ENCODE data around the gene SPATA31D3.
"Not testable (repeated sequence)": the region's sequence is repeated elsewhere in the genome, so short reads cannot be mapped to it uniquely, and the experiment has no call there.

The SPATA31D3 gene

DNA sequence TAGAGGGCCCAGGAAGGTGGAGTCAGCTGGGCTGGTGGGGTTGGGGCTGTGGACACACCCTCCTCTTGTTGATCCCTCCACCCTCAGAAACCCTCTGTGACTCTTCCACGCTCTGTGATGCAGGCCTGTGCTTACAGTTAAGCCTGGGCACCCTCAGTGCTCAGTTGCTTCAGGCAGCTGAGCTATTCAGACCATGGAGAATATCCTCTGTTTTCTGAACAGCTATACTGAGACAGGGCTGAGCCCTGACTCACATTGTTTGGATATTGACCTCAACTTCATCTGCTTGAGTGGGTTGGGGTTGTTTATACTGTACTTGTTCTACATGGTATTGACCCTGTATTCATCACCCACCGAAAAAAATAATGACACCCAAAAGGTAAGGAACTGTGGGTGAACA, at the start of gene SPATA31D3:
Gene SPATA31D3, plus strand, starts transcription at position 108 of the 400 bp plus-strand sequence. Its CDS starts 86 bp downstream, at position 194.
- DNase-seq: not testable (repeated sequence)

DNA sequence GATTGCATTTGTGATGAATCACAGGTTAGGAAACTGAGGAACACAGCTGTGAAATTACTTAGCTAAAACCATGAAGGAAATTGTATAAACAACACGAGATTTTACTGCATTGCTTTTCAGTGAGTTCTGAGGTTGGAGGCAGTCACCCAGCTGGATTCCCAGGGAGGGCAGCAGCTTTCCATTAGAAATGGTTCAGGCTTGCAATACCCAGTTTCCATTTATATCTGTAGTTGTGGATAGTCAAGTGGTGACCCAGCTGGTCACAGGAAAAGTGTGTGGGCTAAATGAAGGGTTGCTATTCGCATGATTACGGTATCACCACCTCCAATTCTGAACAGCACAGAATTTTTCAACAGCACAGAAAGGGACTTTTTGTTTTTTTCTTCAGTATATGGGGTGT, 49.4 kb upstream of the SPATA31D3 start:
- no peak for DNase-seq

DNA sequence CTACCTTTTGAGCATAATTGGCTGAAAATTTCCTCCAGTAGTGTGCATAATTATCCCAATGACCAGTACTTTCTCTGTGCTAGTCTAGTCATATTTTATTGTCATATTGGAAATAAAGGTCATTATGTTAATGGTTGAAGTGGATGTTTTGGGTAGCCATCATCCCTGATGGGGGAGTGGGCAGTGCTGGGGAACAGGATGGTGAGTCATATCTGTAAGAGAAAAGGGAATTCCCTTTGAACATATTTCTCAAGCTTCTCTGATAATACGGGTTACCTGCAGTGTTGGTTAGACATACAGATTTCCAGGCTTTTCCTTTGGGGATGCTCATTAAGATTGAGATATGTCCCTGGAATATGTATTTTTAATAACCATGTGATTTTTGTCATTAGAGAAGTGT, 48.4 kb upstream of the SPATA31D3 start:
- DNase-seq: no peak

DNA sequence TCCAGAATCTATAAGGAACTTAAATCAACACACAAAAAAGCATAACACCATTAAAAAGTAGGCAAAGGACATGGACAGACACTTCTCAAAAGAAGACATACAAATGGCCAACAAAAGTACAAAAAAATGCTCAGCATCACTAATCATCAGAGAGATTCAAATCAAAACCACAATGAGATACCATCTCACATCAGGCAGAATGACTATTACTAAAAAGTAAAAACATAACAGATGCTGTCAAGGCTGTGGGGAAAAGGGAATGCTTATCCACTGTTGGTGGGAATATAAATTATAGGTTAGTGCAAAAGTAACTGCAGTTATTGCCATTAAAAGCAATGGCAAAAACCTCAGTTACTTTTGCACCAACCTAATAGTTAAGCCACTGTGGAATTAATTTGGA, 47.2 kb upstream of the SPATA31D3 start:
- DNase-seq: peak; percentile 55

DNA sequence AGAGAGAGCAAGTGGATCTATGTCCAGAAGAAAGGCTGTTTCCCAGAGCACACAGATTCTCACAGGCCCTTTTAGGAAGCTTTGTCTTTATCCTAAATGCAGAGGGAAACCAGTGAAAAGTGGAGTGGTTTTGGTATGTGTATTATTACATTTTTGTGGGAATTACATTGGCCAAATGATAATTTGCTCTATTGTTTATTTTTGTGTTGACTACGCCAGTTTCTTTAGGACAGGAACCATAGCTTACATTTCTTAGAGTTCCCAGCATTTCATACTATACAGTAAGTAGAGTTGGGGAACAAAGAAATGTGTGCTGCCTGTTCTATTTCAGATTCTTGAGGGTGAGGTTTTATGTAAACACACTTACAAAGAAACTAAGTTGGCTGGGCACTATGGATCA, 44.4 kb upstream of the SPATA31D3 start:
- no peak for DNase-seq

DNA sequence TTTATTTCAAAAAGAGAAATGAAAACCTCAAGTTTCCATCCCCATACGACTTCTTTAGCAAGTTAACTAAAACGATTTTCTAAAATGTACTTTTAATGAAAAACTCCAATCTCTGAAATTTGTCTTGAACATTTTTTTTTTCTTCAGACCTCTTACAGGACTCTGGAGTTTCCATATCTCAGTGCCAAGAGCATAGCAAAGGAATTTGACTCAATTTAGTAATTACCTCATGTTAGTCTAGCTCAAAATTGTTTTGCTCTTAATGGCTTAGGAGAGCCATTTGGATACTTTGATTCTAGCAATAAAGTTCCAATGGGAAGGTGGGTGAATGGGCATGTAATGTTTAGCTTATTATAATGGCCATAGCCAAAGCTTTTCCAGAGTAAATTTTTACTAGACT, 41.1 kb upstream of the SPATA31D3 start:
- DNase-seq: peak; percentile 25

DNA sequence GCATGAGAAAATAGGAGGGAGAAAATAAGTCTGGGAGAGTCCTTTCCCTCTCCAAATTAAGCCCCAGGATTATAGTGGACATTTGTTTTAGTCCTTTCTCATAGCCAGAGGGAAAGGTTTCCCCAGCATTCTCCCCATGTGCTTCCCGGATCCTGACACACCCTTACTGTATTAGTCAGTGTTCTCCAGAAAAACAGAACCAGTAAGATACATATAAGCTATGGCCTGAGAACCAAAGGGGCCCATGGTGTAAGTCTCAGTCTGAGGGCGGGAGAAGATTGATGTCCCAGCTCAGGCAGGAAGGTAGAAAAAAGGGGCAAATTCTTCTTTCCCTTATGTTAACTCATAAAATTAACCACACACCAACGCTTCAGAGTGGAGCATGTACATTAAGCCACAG, 40.7 kb upstream of the SPATA31D3 start:
- peak; percentile 39 for DNase-seq

DNA sequence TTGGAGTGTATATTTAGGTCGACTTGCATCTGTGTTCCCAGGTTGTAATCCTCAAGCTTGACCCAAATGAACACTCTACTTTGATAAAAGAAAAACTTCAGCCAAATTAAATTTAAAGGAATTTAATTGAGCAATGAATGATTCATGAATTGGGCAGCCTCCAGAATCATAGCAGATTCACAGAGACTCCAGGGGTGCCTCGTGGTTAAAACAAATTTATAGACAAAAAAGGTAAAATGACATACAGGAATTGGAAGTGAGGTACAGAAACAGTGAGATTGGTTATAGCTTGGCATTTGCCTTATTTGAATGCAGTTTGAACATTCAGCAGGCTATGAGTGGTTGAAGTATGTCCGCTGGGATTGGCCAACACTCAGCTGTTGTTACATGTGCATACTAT, 36.6 kb upstream of the SPATA31D3 start:
- DNase-seq: peak; percentile 78

DNA sequence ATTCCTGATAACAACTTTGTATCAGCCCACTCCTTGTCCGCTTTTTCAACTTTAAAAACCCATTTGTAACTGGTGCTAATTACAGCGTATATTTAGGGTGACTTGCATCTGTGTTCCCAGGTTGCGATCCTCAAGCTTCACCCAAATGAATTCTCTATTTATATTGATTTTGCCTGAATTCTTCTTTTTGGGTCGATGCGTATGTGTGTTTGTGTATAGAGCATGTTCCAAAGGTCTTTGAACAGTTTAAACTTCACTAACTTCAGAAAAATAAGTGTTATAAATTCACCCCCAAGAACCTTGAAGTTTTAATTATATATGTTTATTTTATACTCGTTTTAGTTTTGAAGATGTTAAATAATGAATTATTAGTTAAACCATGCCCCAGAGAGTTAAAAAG, 31.2 kb upstream of the SPATA31D3 start:
- no peak for DNase-seq

DNA sequence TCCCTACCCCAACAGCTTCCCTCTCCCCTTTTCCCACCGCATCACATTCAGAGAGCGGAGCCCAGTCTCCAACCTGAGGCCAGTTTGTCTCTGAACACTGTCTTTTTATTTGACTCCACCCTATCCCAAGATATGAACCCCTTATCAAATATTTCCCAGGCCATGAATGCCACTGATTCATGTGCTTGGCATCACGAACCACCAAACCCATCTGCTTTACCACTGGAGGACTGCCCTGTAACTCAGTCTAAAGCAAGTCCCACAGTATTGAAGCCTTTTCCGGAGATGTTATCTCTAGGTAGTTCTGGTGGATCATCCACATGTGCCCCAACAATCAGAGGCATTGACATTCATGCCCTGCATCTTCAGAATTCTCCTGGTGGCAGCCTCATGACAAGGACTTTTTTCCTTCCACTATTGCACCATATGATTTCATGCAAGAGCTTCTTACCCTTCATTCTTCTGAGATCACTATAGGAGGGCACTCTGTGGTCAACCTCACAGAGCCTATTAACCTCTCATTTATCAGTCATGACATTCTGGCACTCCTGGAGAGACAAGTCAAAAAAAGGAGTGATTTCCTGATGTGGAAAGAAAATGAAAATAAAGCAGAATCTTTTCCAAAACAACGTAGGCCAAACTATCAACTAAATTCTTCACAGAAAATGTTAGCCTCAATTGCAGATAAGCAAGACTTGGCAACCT, 27.3 kb upstream of the SPATA31D3 start:
- no peak for DNase-seq

DNA sequence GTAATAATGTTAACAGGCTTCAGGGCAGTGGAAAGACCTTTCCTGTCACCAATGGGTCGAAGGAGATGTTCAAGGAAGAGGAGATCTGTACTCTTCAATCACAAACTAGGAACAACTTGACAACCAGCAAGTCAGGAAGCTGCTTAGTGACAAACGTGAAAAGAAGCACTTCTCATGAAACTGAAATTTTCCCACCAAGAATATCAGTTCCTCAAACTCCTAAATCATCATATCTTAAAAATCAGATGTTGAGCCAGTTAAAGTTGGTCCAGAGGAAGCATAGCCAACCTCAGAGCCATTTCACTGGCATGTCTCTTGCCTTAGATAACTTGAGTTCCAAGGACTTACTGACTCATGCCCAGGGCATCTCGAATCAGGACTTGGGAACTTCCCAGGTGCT, 24.8 kb upstream of the SPATA31D3 start:
- DNase-seq: not testable (repeated sequence)

DNA sequence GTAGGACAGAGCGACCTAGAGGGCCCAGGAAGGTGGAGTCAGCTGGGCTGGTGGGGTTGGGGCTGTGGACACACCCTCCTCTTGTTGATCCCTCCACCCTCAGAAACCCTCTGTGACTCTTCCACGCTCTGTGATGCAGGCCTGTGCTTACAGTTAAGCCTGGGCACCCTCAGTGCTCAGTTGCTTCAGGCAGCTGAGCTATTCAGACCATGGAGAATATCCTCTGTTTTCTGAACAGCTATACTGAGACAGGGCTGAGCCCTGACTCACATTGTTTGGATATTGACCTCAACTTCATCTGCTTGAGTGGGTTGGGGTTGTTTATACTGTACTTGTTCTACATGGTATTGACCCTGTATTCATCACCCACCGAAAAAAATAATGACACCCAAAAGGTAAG, 15.0 kb upstream of the SPATA31D3 start, which contains the start of gene SPATA31D4:
Gene SPATA31D4, plus strand, starts transcription at position 124 of the 400 bp plus-strand sequence. Its CDS starts 86 bp downstream, at position 210.
- not testable (repeated sequence) for DNase-seq

DNA sequence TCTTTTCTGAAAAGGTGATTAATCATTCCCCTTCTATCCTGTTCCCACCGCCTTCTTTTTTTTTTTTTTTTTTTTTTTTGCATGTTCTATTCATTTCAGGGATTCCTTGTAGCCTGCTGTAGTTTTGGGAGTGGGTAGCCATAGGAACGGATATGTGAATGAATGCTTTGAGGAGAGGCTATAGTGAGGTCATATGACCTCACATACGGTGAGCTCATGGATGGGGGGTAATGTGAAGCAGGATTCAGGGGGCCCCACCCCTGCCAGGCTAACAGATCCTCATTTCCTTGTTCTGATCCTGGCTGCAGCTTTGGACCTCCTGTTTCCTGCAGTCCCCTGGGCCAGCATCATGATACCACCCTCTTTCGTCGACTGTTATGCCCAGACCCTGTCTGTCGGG, 13.2 kb upstream of the SPATA31D3 start:
- DNase-seq: not testable (repeated sequence)

DNA sequence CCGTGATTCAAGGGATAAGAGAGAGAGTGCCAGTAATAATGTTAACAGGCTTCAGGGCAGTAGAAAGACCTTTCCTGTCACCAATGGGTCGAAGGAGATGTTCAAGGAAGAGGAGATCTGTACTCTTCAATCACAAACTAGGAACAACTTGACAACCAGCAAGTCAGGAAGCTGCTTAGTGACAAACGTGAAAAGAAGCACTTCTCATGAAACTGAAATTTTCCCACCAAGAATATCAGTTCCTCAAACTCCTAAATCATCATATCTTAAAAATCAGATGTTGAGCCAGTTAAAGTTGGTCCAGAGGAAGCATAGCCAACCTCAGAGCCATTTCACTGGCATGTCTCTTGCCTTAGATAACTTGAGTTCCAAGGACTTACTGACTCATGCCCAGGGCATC, 9.8 kb upstream of the SPATA31D3 start:
- not testable (repeated sequence) for DNase-seq

DNA sequence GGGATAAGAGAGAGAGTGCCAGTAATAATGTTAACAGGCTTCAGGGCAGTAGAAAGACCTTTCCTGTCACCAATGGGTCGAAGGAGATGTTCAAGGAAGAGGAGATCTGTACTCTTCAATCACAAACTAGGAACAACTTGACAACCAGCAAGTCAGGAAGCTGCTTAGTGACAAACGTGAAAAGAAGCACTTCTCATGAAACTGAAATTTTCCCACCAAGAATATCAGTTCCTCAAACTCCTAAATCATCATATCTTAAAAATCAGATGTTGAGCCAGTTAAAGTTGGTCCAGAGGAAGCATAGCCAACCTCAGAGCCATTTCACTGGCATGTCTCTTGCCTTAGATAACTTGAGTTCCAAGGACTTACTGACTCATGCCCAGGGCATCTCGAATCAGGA, 5.3 kb downstream of the SPATA31D3 start:
- not testable (repeated sequence) for DNase-seq

DNA sequence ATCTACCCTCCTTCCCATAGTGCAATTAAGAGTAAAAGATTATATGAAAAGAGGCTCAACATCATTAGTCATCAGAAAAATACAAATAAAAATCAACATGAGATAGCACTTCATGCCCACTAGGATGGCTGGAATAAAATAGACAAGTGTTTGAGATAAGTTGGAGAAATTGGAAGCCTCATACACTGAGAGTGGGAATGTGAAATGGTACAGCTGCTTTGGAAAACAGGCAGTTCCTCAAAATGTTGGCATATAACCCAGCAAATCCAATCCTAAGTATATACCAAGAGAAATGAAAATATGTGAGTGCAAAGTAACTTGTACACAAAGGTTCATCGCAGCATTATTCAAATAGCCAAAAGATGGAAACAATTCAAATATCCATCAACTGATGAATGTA, 9.8 kb downstream of the SPATA31D3 start:
- DNase-seq: no peak

DNA sequence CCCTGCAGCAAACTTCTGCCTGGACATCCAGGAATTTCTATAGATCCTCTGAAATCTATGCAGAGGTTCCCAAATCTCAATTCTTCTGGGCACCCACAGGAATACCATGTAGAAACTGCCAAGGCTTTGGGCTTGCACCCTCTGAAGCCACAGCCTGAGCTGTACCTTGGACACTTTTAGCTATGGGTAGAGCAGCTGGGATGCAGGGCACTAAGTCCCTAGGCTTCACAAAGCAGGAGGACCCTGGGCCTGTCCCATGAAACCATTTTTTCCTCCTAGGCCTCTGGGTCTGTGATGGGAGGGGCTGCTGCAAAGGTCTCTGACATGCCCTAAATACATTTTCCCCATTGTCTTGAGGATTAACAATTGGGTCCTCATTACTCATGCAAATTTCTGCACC, 12.3 kb downstream of the SPATA31D3 start:
- no peak for DNase-seq

DNA sequence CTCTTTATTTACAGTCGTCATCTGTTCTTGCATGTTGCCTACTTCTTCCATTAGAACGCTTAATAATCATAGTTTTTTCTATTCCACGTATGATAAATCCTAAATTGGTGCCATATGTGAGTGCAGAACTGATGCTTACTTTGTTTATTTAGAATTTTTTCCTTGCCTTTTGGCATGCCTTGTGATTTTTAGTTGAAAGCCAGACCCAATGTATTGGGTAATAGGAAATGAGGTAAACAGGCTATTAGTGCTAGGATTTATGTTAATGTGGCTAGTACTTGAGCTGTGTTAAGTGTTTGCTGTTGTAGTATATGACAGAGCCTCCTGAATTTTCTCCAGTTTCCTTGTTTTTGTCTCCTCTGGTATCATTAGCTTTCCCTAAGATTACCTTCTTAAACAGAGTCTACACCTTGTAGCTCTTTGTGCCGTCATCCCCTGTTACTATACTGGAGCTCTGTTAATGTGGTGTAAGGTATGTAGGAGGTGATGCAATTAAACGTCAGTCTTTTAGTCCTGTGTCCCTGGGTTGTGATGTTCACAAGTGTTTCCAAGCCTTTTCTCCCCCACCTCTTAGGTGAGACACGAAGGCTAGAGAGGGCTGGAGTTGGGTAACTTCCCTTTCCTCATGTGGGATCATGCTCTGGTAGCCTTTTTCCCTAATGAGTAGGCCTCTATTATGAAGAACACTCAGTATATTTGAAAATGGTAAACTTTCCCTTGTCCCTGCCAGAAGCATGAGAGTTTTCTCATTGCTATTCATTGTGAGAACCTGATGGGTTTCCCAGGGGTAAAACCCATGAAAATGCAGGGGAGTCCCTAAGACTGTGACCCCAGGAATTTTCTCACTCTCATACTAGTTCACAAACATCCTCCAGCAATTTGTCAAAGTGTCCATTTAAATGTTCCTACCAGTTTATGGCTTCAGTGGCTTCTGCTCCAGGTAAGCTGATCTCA, 21.2 kb downstream of the SPATA31D3 start:
- peak; percentile 57 for DNase-seq

DNA sequence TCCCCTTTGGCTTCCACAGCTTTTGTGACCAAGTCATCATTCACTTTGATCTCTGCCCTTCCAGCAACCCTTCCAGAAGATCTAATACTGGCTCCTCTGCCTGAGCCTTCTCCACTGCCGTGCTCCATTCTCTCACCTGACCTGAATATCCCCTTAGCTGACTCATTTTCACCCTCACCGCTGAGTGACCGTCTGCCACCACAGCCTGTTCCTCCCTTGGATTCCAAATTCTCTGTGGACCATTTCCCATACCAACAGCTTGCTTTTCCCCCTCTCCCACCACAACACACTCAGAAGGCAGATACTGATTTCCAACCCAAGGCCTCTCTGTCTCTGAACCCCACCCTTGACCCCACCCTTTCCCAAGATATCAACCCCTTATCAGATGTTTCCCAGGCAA, 24.7 kb downstream of the SPATA31D3 start:
- no peak for DNase-seq

DNA sequence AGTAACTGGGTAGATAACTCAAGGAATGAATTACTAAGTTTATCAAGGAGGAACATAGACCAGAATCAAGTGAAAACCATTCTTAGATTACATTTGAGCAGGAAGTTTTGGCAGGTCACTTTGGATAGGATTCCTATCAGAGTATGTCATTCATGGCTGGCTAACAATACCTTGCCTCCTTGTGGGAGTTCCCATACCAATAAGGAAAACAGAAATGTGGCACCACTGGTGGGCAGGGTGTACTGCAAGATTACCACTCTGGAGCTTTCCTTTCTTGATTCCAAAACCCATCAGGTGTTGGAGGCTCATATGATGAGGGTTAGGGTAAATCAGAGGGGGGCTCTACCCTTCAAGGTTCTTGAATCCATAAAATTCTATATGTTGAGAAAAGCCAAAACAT, 26.7 kb downstream of the SPATA31D3 start:
- DNase-seq: no peak

DNA sequence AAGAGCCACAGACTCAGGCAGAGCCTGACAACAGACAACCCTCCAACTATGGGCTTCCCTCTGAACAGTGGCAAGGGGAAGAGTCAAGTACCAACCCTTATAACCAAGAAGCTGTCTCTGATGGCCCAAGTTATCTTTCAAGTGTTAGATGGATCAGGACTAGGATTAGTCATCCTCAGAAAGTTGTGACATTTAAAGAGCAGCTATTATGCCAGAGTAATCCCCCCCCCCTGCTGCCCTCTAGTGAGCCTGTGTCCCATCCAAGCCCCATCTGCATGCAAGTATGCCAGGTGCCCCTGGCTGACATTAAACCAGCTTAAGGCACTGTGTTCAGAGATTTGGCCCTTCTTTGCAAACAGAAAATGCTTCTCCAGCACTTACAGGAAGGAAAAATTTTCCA, 28.4 kb downstream of the SPATA31D3 start:
- no peak for DNase-seq

DNA sequence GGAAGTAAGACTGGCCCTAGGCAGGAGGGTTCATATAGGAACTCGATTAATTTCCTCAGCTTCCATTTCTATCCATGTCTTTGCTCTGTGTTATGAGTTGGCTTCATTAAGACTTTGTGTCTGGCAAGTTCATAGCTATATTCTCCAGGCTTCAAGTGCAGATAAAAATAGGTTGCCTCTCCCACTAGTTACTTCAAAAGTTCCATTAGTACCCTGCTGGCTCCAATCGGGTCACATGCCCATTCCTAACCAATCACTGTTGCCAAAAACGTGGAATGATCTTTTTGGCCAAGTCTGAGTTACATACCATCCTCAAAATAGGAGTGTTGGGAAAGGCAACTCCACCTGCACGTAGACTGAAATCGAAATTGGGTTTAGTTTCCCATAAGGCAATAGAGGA, 31.5 kb downstream of the SPATA31D3 start:
- no peak for DNase-seq

DNA sequence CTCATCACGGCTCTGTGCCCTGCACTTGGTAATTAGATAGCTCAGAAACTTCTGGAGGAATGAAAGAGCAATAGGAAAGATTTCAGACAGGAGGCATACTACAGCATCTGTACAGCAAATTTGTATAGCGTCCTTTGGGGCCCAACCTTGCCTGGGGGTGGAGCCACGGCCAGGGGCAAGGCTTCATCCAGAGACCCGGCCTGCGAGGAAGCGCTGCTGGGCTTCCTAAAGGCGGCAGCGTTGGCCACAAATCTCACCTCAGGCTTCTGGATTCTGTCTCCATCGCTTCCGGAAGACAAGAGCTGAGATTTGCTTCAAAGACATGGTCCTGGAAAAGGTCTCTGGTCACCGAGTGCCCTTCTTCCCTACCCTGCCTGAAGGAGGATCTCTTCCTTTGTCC, 33.1 kb downstream of the SPATA31D3 start:
- DNase-seq: no peak

DNA sequence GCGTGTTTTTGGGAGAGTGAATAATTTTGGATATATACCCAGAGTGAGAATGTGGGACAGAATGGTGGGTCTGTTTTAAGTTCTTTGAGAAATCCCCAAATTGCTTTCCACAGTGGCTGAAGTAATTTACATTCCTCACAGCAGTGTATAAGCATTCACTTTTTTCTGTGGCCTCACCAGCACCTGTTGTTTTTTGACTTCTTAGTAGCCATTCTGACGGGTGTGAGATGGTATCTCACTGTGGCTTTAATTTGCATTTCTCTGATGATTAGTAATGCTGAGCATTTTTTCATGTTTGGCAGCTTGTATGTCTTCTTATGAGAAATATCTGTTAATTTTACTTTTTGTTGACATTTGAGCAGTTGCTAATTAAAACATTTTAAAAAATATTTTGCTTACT, 35.9 kb downstream of the SPATA31D3 start:
- DNase-seq: no peak

Data from fibroblast of skin of right quadriceps (primary cell).